CD4-positive, alpha-beta T cell treated with Interleukin-1 beta for 1 hour (primary cell): Measurements from ENCODE around the gene CRTC2.
A peak's percentile ranks its signal among the peaks of the same experiment; 100 is the strongest.

Source experiments
- DNase-seq, 2 donors: peaks; one replicate each; pipeline ENCODE4 v3.0.0-alpha.2; 2020 to 2022

CRTC2 gene

GRCh38 chr1:153945795-153946621 is 12.4 kb downstream of the CRTC2 start:
- peak; percentile 83 to 94 for DNase-seq

GRCh38 chr1:153945131-153945794 is 13.1 kb downstream of the CRTC2 start:
- DNase-seq = peak; percentile 84 to 86

- DNase-seq = no peak
Observed at GRCh38 chr1:153944827-153945117, 13.6 kb downstream of the CRTC2 start.

GRCh38 chr1:153944005-153944826 is 14.2 kb downstream of the CRTC2 start:
- DNase-seq = peak; percentile 30 to 46

GRCh38 chr1:153942766-153943549 is 15.5 kb downstream of the CRTC2 start:
- no peak for DNase-seq

GRCh38 chr1:153941826-153942725 is 16.3 kb downstream of the CRTC2 start:
- DNase-seq = no peak

GRCh38 chr1:153940756-153941155 is 17.7 kb downstream of the CRTC2 start:
- no peak for DNase-seq

GRCh38 chr1:153939476-153939875 is 18.9 kb downstream of the CRTC2 start:
- no peak for DNase-seq

- no peak for DNase-seq
Observed at GRCh38 chr1:153938996-153939395, 19.4 kb downstream of the CRTC2 start.

GRCh38 chr1:153937331-153937730 is 21.1 kb downstream of the CRTC2 start:
- DNase-seq = no peak

- DNase-seq = no peak
Observed at GRCh38 chr1:153936011-153936802, 22.2 kb downstream of the CRTC2 start.

- no peak for DNase-seq
Observed at GRCh38 chr1:153934746-153935145, 23.7 kb downstream of the CRTC2 start.

GRCh38 chr1:153933955-153934354 is 24.5 kb downstream of the CRTC2 start:
- no peak for DNase-seq

- no peak for DNase-seq
Observed at GRCh38 chr1:153933430-153933829, 25.0 kb downstream of the CRTC2 start.

- DNase-seq = no peak
Observed at GRCh38 chr1:153932156-153933131, 26.0 kb downstream of the CRTC2 start.

GRCh38 chr1:153929981-153930948 is 28.1 kb downstream of the CRTC2 start:
- DNase-seq = no peak

- DNase-seq = no peak
Observed at GRCh38 chr1:153929426-153929825, 29.0 kb downstream of the CRTC2 start.

GRCh38 chr1:153928791-153929341 is 29.5 kb downstream of the CRTC2 start:
- no peak for DNase-seq
